GM12878 (cell line): ENCODE data around the gene ITGA4.

Experiments
- CEBPB ChIP-seq, 2 experiments: fragments of 150-350 bp in 1 of 2; IDR thresholded peaks; 2 replicates each; pipeline ENCODE4 v1.6.1; 2012 to 2014; ENCODE audit warnings: low read depth in 2 of 2, low read length in 2 of 2, borderline replicate concordance in 1 of 2, inconsistent platforms in 1 of 2
- CHD2 ChIP-seq: IDR thresholded peaks from 2 replicates; pipeline ENCODE4 v1.6.1; 2011; ENCODE audit warnings: low read depth, low read length, improper control_type of control experiment, borderline replicate concordance
- IKZF1 ChIP-seq: fragments of 450-650 bp; conservative IDR thresholded peaks from 2 replicates; pipeline ENCODE4 v1.6.1; 2017; ENCODE audit warnings: antibody characterized with exemption, mild to moderate bottlenecking
- POLR2A ChIP-seq: IDR thresholded peaks from 2 replicates; pipeline ENCODE4 v1.6.1; 2011; ENCODE audit warnings: low read depth, mild to moderate bottlenecking, low read length
- TAF1 ChIP-seq: IDR thresholded peaks from 2 replicates; pipeline ENCODE4 v1.6.1; 2011; ENCODE audit warnings: mild to moderate bottlenecking, low read depth, low read length, borderline replicate concordance

DNA sequence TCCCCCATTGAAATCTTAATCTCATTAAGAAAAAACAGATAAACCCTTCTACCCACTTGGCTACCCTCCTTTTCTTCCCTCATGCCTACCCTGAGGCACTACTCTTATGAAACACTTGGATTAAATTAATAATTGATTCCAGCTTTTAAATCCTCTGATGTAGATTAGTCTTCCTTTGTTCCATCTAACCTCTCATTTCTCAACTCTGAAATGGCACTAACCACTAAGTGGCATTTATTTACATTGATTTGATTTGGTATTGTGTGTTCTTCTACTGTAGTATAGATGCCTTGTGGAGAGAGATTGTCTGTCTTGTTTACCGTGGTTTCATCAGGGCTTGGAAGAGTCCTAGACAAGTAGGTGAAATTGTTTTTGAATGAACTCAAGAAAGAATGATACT is 26.7 kb downstream of the ITGA4 start:
- TF ChIP-seq CEBPB (IDR thresholded peaks at IDR 0.05; ENCODE audit: borderline replicate concordance in 1 of 2, low read depth in 2 of 2, low read length in 2 of 2) (no peak), POLR2A (no peak), IKZF1 (no peak), CHD2 (no peak), TAF1 (no peak)
